ENCODE results near the gene MYL2.

The MYL2 gene

GRCh38 chr12:110930348-110931314 lies 10.3 kb upstream of the MYL2 start:
- DNase-seq = no peak
- ATAC-seq = no peak

DNA sequence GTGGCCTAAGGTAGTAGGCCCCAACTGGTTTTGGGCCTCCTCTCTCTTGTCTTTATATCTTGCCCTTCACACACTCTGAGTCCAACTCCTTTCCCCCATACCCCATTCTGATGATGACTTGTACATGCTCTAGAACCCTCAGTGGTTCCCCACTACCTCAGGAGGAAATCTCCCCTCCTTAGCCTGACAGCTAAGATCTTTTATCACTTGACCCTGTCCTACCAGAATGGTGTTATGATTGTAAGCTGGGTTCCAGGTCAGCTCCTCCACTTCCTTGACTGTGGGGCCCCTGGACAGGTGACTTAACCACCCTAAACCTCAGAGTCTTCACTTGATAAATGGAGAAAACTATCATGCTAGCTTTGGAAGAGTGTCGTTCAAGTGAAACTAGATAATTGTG lies 9.4 kb upstream of the MYL2 start:
- DNase-seq = no peak
- no peak for ATAC-seq

DNA sequence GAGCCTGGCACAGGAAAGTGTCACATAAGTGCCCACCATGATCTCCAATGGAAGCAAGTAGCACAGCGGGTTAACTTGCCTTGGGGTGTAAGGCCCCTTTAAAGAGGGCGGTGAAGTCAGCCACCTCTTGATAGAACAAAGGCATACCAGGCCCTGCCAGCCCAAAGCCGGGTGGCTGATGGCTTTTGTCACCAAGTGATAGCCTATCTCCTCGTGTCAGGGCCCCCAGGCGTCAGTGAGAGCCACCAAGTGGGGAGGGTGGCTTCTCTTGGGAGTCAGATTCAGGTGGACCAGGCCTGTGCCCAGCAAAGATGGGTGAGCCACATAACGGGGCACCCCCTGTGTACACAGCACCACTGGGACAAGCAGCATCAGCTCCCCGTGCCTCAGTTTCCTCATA lies 8.3 kb upstream of the MYL2 start:
- ATAC-seq = no peak
- no peak for DNase-seq

DNA sequence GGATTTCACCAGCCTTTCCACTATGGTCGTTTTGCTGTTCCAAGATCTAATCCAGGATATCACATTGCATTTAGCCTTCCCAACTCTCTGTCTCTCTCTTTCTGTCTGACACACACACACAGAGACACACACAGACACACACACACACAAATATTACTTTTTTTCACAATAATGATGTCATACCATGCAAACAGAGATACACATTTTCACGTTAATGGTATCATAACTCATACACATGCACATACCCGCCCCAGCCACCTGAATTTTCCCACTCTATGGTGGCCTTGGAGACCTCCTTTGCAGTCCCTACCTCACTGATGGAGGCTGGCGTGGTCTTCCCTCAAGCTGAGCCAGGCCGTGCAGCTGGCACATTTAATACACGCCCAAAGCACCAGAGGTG lies 7.2 kb upstream of the MYL2 start:
- DNase-seq (no peak), ATAC-seq (no peak)

DNA sequence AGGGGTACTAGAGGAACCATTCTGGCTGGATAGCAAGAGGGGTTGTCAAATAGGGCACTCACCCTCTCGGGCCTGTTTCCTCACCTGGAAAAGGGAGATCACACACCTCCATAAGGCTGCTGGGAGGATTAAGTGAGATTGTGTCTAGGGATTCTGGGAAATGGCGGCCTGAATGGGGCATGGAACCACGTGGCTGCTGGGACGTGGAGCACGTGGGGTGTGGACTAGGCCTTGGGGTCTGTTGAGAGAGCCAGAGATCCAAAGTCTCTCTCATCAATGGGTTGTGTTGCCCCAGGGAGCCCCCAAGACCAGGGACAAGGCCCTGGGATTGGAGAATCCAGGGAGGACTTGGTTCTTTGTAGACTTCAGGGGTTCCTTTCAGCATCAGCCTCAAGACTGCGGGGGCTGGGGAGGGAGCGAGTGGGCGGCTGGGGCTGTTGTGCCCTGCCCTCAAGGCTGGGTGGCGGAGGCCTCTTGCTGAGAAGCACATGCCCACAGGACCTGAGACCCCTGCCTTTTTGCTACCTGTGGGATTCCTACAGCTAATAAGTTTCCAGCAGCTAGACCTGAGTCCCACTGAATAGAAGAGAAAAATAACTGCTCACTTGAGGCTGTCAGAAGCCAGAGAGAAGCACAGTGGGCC lies 3.4 kb upstream of the MYL2 start:
- DNase-seq (no peak), ATAC-seq (no peak)

DNA sequence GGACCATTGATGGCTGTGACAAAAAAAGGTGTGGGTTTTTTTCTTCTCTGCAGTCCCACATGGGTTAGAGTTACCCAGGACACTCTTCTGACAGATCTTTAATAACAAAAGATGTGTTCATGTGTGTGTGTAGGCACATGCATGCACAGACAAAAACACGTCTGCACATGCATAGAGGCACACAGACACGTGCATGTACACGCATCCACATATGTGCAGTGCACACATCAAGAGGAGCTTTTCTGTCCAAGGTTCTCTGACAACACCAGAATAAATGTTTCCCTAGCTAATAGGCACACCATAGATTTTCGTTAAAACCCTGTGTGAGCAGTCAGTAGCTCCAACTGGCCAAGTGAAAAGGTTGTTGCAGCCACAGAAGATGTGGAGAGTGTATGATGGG lies 2.8 kb upstream of the MYL2 start:
- DNase-seq = no peak
- ATAC-seq = no peak

GRCh38 chr12:110922652-110923051 lies 2.3 kb upstream of the MYL2 start:
- no peak for ATAC-seq
- DNase-seq = no peak

DNA sequence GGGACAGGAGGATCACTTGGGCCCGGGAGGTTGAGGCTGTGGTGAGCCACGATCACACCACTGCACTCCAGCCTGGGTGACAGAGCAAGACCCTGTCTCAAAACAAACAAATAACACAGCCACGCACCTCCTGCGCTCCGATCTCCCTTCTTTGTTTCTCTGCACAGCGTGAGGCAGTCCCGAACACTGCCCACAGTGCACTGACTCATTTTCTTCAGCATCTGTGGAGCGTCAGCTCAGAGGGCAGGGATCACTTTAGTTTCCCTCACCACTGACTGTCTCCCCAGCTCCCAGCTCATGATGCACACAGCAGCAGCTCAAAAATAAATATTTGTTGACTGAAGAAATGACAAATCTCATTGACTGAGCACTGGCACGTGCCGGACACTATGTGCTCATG lies 883 bp upstream of the MYL2 start:
- ATAC-seq (no peak), DNase-seq (no peak)

DNA sequence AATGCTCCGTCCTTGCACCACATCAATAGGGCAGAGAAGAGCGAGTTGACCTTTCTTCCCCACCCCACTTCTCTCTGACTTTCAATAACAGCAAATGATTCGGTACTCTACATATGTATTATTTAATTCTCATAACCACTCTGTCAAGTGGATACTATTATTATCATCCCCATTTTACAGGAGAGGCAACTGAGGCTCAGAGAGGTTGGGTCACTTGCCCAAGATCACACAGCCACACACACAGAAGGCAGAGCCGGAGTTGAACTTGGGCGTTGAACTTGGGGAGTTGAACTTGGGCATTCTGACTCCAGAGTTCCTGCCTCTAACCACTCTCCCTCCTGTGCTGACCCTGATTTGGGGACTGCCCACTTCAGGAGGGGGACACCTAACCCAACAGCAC lies 659 bp downstream of the MYL2 start:
- ATAC-seq = no peak
- DNase-seq = no peak

- DNase-seq (no peak), ATAC-seq (no peak)
Observed at GRCh38 chr12:110917961-110918360, 2.4 kb downstream of the MYL2 start.

DNA sequence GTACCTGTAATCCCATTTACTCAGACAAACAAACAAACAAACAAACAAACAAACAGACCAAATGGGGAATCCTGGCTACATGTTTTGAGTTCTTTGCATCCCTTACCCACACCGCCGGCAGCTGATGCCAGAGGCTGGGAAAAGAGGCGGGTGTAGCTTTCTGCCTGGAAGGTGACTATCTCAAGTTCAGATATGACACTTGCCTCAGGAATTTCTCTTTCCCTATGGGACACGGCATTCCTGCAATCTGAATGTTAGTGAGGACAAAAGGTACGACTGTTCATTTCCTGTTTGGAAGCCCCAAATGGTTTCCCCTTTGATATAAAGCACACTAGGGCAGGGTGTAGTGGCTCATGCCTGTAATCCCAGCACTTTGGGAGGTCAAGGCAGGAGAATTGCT lies 2.9 kb downstream of the MYL2 start:
- no peak for DNase-seq
- no peak for ATAC-seq

- ATAC-seq = no peak
- DNase-seq = no peak
Observed at GRCh38 chr12:110916295-110916875, 4.0 kb downstream of the MYL2 start.

DNA sequence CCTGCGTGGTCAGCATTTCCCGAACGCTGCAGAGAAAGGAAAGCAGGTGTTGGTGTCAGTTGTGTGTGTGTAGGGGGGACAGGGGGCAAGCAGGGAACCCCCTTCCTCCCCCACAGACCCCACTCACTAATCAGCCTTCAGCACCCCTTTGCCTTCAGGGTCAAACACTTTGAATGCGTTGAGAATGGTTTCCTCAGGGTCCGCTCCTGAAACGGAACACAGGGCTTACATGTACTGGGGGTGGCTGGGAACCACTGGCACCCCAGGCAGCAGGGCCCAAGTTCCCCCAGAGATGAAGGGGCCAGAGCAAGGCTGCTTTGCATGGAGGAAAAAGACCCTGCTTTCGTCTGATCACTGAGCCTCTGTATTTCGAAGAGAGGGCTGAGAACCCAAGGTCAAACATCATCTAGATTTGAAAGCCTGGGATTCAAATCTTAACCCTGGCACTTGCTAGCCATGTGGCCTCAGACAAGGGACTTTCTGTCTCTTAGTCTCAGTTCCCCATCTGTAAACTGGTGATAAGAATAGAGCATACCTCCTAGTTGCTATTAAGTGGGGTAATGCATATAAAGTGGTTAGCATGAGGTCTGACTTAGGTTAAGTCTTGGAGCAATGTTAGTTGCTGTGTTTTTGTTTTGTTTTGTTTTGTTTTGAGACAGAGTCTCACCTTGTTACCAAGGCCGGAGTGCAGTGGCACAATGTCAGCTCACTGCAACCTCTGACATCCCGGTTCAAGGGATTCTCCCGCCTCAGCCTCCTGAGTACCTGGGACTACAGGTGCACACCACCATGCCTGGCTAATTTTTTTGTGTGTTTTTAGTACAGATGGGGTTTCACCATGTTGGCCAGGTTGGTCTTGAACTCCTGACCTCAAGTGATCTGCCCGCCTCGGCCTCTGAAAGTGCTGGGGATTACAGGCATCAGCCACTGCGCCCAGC lies 7.0 kb downstream of the MYL2 start:
- peak; percentile 65 for ATAC-seq

GRCh38 chr12:110912263-110912662 lies 8.1 kb downstream of the MYL2 start:
- DNase-seq (no peak), ATAC-seq (no peak)

More for the DNA sequence above, 7.0 kb downstream of the MYL2 start:
- no peak for DNase-seq

DNA sequence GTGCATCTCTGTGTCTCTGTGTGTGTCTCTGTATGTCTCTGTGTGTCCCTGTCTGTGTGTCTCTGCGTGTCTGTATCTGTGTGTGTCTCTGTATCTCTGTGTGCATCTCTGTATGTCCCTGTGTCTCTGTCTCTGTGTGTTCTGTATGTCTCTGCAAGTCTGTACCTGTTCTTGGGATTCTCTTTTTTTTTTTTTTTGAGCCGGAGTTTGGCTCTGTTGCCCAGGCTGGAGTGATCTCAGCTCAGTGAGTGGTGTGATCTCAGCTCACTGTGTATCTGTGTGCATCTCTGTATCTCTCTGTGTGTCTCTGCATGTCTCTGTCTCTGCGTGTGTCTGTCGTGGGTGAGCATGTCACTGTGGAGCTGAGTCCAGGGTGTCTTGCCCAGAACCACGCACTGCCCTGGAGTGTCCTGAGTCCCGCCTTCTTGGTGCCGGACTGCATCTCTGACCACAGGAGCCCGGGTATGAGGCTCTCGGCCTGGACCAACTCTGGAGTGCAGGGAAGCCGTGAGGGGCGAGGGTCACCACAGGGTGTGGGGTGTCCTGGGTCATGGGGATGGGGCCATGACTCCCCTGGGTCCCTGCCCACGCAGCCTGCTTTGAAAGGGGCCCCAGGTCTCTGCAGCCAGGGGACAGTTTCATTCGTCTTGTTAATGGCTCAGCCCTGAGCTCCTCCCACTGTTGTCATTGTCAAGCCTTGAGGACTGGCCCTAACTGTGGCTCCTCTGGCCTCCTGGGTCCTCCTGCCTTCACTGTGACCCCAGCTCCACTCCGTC lies 11.8 kb downstream of the MYL2 start:
- ATAC-seq = no peak

DNA sequence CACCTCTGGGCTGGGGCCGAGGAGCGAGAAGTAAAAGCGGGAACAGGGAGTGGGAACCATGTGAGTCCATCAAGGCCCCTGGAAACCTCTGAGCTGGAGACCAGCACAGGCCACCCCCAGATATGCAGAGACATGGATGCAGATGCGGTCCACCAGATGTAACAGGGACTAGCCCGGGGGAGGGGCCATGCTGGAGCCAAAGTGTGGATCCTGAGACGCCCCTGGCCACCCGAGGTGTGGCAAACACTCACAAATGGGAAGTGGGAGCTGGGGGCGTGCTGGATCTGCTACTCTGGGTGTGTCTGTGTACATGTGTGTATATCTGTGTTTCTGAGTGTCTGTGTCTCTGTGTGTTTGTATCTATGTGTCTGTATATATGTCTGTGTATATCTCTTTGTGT lies 12.8 kb downstream of the MYL2 start:
- DNase-seq (no peak), ATAC-seq (no peak)

More for the DNA sequence above, 11.8 kb downstream of the MYL2 start:
- DNase-seq = no peak

DNA sequence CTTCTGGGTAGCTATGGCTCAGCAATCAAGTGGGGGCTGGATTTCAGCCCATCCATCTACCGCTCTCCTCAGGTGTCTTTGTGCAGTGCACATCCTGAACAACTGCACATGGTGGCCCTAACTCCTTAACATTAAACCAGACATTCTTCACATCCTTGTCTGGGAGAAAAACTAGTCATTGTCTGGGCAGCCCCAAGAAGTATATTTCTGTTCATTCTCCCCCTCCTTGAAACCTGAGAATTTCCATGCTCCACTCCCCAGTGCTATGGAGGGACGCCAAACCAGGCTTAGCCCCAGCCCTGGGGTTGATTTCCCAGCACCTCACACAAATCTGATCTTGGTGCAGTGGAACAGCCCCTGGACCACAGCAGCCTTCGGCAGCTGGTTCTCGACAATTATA lies 13.4 kb downstream of the MYL2 start:
- ATAC-seq (no peak), DNase-seq (no peak)

DNA sequence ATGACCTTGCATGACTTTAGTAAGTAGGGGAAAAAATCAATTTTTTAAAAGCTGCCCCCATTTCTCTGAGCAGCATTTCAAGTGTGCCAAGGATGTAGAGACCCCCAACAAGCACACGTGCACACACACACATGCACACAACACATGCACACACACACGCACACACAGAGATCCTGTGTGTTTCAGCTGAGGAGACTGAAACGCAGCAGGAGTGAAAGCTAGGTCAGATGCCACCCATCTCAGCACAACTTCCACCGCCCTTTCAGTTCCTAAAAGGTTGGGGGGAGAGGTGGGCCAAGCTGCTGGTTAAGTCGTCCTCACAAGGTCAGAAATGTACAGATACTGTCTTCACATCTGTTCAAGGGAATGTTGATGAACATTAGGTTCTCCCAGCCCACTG lies 13.9 kb downstream of the MYL2 start:
- no peak for ATAC-seq

DNA sequence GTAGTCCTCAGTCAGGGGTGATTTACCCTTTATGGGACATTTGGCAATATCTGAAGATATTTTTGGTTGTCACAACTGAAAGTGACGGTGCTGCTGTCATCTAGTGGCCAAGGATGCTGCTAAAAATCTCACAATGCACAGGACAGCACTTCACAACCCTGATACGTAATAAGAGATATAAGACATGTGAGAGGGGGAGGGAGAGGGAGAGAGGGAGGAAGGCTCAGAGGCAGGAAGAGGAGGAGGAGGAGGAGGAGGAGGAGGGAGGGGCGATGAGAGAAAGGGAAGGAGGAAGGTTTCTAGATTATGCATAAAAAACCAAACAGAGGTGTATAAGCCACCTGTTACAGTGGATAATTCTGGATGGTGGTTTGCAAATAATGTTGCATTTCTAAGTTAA lies 14.3 kb downstream of the MYL2 start:
- ATAC-seq (no peak), DNase-seq (no peak)

More for the DNA sequence above, 13.9 kb downstream of the MYL2 start:
- DNase-seq = no peak

- DNase-seq = no peak
- ATAC-seq = no peak
Observed at GRCh38 chr12:110903511-110903910, 16.9 kb downstream of the MYL2 start.

DNA sequence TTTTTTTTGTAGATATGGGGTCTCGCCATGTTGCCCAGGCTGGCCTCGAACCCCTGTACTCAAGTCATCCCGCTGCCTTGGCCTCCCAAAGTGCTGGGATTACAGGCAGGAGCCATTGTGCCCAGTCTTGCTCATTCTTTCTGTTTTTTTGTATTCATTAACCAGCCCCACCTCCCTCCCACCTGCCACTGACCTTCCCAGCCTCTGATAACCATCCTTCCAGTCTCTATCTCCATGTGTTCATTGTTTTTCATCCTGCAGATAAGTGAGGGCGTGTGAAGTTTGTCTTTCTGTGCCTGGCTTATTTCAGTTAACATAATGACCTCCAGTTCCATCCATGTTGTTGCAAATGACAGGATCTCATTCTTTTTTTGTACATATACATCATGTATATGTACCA lies 19.0 kb downstream of the MYL2 start:
- ATAC-seq = no peak
- DNase-seq = no peak

Measured in stimulated activated naive CD8-positive, alpha-beta T cell treated with anti-CD3 and anti-CD28 coated beads, Interleukin-15, Interleukin-2, amounts not matched to agents 100 U/mL and 50 U/mL, for 24 hours (primary cell).